HepG2 (cell line): ENCODE results near the gene FAM24A. TPM values are rescaled to one million over a fixed set of nuclear protein-coding genes. Genes with fewer than 3 reads are reported as not detected.
A peak's percentile ranks its signal among the peaks of the same experiment; 100 is the strongest.

Experiments
- ATF4 ChIP-seq, 2 experiments: fragments of 450-650 bp in 1 of 2; sonication (generic) in 1 of 2; formaldehyde crosslinking; IDR thresholded peaks; 2 replicates each; pipeline versions ENCODE4 v1.5.0 to v1.8.0; 2020 to 2022; ENCODE audit warnings: mild to moderate bottlenecking in 1 of 2, missing genetic modification reagents in 1 of 2
- FOXA3 ChIP-seq: IDR thresholded peaks from 2 replicates; pipeline ENCODE4 v1.6.1; 2016; ENCODE audit warnings: missing genetic modification reagents, missing compliant biosample characterization
- ISX ChIP-seq: sonication (generic); formaldehyde crosslinking; conservative IDR thresholded peaks from 2 replicates; pipeline ENCODE4 v1.5.0; 2020; ENCODE audit warnings: missing genetic modification reagents
- MLXIP ChIP-seq: sonication (generic); formaldehyde crosslinking; IDR thresholded peaks from 2 replicates; pipeline ENCODE4 v1.9.0; 2021; ENCODE audit warnings: missing genetic modification reagents, borderline replicate concordance
- NFIB ChIP-seq: sonication (generic); formaldehyde crosslinking; IDR thresholded peaks from 2 replicates; pipeline ENCODE4 v1.9.0; 2021; ENCODE audit warnings: missing genetic modification reagents, mild to moderate bottlenecking, borderline replicate concordance
- PRDM15 ChIP-seq: sonication (generic); formaldehyde crosslinking; IDR thresholded peaks from 2 replicates; pipeline ENCODE4 v1.4.0; 2020; ENCODE audit warnings: missing genetic modification reagents
- SP2 ChIP-seq: sonication (generic); formaldehyde crosslinking; IDR thresholded peaks from 2 replicates; pipeline ENCODE4 v1.5.1; 2020; ENCODE audit warnings: mild to moderate bottlenecking, missing genetic modification reagents
- TBX2 ChIP-seq: sonication (generic); formaldehyde crosslinking; IDR thresholded peaks from 2 replicates; pipeline ENCODE4 v1.5.0; 2020; ENCODE audit warnings: missing genetic modification reagents, mild to moderate bottlenecking, borderline replicate concordance
- TSC22D2 ChIP-seq: sonication (generic); formaldehyde crosslinking; IDR thresholded peaks from 2 replicates; pipeline ENCODE4 v1.5.1; 2020; ENCODE audit warnings: missing genetic modification reagents, mild to moderate bottlenecking, borderline replicate concordance
- ZBTB2 ChIP-seq: sonication (generic); formaldehyde crosslinking; IDR thresholded peaks from 2 replicates; pipeline ENCODE4 v1.8.0; 2022; ENCODE audit warnings: low read depth, missing genetic modification reagents
- ZFP37 ChIP-seq: sonication (generic); formaldehyde crosslinking; IDR thresholded peaks from 2 replicates; pipeline ENCODE4 v1.4.0; 2020; ENCODE audit warnings: missing genetic modification reagents, borderline replicate concordance
- ZMYM4 ChIP-seq: sonication (generic); formaldehyde crosslinking; IDR thresholded peaks from 2 replicates; pipeline ENCODE4 v1.8.1; 2023; ENCODE audit warnings: mild to moderate bottlenecking, missing genetic modification reagents
- ZNF256 ChIP-seq: sonication (generic); formaldehyde crosslinking; conservative IDR thresholded peaks from 2 replicates; pipeline ENCODE4 v1.4.0; 2020; ENCODE audit warnings: missing genetic modification reagents
- ZNF333 ChIP-seq: sonication (generic); formaldehyde crosslinking; IDR thresholded peaks from 2 replicates; pipeline ENCODE4 v1.4.0; 2020; ENCODE audit warnings: mild to moderate bottlenecking, missing genetic modification reagents, borderline replicate concordance
- ZNF510 ChIP-seq: sonication (generic); formaldehyde crosslinking; IDR thresholded peaks from 2 replicates; pipeline ENCODE4 v1.4.0; 2020; ENCODE audit warnings: low read depth, mild to moderate bottlenecking, missing genetic modification reagents
- ZNF543 ChIP-seq: sonication (generic); formaldehyde crosslinking; IDR thresholded peaks from 2 replicates; pipeline ENCODE4 v1.4.0; 2020; ENCODE audit warnings: mild to moderate bottlenecking, missing genetic modification reagents
- ZNF670 ChIP-seq: sonication (generic); formaldehyde crosslinking; IDR thresholded peaks from 2 replicates; pipeline ENCODE4 v1.8.0; 2022; ENCODE audit warnings: mild to moderate bottlenecking, missing genetic modification reagents, borderline replicate concordance
- ZNF773 ChIP-seq: sonication (generic); formaldehyde crosslinking; IDR thresholded peaks from 2 replicates; pipeline ENCODE4 v1.4.0; 2020; ENCODE audit warnings: missing genetic modification reagents, borderline replicate concordance
- polyA plus RNA-seq, 8 experiments: library from polyadenylated mRNA; depleted of rRNA in 3 of 8; stranded (reverse) in 7 of 8; unstranded in 1 of 8; fragments of >200 nt; fragmentation: Illumina TruSeq in 4 of 8; extraction: Trizol in 4 of 8; gene quantifications; 2 replicates each; pipeline versions ENCODE4 v1.2.1 to v1.2.3, GENCODE V29; 2011 to 2016; ENCODE audit warnings: low read depth in 4 of 8, missing spikeins in 1 of 8, mixed read lengths in 1 of 8; ENCODE audit not compliant: insufficient read depth in 1 of 8
- total RNA-seq, 5 experiments: library from RNA; depleted of rRNA; stranded (reverse); fragments of >200 nt; fragmentation: Illumina TruSeq; extraction: Trizol; gene quantifications; 2 replicates each; pipeline ENCODE4 v1.2.3, GENCODE V29; 2016; ENCODE audit warnings: low read depth in 1 of 5

The FAM24A gene
- total and polyA plus RNA-seq, 2 of the 13 experiments (the other 11 are each of a cell fraction or from before 2014, with no cell fraction given) = not detected

- TF ChIP-seq PRDM15 (CRISPR knock-in tag) = no peak
- peak; percentile 46; the same call in 1 of the 2 replicates for TF ChIP-seq ZBTB2 (CRISPR knock-in tag)
- 0 out of 2 replicates have a peak, but pooled peaks have one; percentile 50 for TF ChIP-seq ZNF510 (CRISPR knock-in tag)
- peak in 1 of 2 experiments; percentile 73; a peak in 2 of 4 replicates for TF ChIP-seq ATF4 (CRISPR knock-in tag; IDR thresholded peaks at IDR 0.05)
- TF ChIP-seq SP2 = no peak
- no peak for TF ChIP-seq NFIB (CRISPR knock-in tag)
- TF ChIP-seq FOXA3 (CRISPR knock-in tag) = no peak
- 0 out of 2 replicates have a peak, but pooled peaks have one; percentile 79 for TF ChIP-seq ZNF773
- TF ChIP-seq ZFP37 (CRISPR knock-in tag) = no peak
- peak; percentile 64; the same call in 1 of the 2 replicates for TF ChIP-seq ZNF333 (CRISPR knock-in tag)
- TF ChIP-seq TSC22D2 (CRISPR knock-in tag) = no peak
- TF ChIP-seq ZNF256 = no peak
- TF ChIP-seq MLXIP (CRISPR knock-in tag) = no peak
- TF ChIP-seq ZMYM4 = peak; percentile 74
- peak; percentile 59; the same call in 1 of the 2 replicates for TF ChIP-seq ZNF543
- TF ChIP-seq ZNF670 = no peak
- TF ChIP-seq TBX2 (CRISPR knock-in tag) = peak; percentile 50; the same call in 1 of the 2 replicates
- TF ChIP-seq ISX (CRISPR knock-in tag) = no peak
These were observed 30.8 kb upstream of the FAM24A start, which contains the start of gene FAM24B (continued) for GRCh38 chr10:122879339-122880273.
